Astrocyte of the cerebellum (primary cell): ENCODE data around the gene CRKL.

Source experiments
- DNase-seq: peaks from one replicate; pipeline ENCODE4 v3.0.0-alpha.2; 2011; ENCODE audit warnings: low read depth
- H3K4me3 ChIP-seq: 2 replicates; pipeline ENCODE4 v1.5.1; 2011; ENCODE audit warnings: mild to moderate bottlenecking, low read depth, low read length, moderate library complexity
- in situ Hi-C: cut with HindIII; loops from 2 replicates; pipeline ENCODE4 v1.10.0; 2017; ENCODE audit warnings: low sequenced_read_pairs
- TF ChIP-seq, protein P1 (sequence below): IDR thresholded peaks from 2 replicates; pipeline ENCODE4 v1.5.1; 2012; ENCODE audit warnings: low read length, low read depth, moderate library complexity, mild to moderate bottlenecking; ENCODE audit errors: missing control alignments

The CRKL gene

DNA sequence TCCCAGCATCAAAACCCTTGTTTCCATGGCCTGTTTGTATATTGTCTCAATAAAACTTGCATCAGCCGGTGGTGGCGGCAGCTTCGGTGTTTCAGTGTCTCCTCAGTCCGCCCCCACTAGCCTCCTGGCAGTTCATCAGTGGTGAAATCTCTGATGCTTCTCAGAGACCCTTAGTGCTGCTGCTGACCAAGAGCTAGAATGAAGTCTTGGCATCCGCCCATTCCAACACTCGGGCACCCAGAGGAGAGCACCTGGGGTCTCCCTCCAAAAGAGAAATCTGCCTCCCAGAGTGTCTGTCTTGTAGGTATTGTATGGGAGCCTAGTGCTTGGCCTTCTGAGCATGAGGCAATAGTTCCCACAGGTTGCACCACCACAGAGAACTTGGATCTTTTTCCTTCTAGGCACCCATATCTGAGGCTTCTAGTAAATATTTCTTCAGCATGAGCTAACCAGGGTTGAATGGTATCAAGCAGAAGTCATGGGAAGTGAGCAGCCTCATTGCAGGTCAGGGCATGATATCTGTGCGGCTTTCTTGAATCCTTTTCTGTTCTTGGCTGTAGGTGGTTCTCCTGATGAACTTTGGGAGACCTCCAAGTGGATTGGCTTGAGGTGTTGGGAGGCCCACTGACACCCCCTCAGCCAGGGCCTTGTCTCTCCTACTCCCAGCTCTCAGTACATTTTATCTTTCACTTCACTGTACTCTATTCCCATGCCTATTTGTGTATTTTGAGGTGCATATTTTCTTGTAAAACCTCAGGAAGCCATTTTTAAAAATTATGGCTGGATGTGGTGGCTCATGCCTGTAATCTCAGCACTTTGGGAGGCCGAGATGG, 36.7 kb downstream of the CRKL start:
- TF ChIP-seq, protein P1, sequence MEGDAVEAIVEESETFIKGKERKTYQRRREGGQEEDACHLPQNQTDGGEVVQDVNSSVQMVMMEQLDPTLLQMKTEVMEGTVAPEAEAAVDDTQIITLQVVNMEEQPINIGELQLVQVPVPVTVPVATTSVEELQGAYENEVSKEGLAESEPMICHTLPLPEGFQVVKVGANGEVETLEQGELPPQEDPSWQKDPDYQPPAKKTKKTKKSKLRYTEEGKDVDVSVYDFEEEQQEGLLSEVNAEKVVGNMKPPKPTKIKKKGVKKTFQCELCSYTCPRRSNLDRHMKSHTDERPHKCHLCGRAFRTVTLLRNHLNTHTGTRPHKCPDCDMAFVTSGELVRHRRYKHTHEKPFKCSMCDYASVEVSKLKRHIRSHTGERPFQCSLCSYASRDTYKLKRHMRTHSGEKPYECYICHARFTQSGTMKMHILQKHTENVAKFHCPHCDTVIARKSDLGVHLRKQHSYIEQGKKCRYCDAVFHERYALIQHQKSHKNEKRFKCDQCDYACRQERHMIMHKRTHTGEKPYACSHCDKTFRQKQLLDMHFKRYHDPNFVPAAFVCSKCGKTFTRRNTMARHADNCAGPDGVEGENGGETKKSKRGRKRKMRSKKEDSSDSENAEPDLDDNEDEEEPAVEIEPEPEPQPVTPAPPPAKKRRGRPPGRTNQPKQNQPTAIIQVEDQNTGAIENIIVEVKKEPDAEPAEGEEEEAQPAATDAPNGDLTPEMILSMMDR, result no peak
- in situ Hi-C loops, result no loop called here
- no peak overlapping the region for H3K4me3 ChIP-seq
- DNase-seq, result no peak

DNA sequence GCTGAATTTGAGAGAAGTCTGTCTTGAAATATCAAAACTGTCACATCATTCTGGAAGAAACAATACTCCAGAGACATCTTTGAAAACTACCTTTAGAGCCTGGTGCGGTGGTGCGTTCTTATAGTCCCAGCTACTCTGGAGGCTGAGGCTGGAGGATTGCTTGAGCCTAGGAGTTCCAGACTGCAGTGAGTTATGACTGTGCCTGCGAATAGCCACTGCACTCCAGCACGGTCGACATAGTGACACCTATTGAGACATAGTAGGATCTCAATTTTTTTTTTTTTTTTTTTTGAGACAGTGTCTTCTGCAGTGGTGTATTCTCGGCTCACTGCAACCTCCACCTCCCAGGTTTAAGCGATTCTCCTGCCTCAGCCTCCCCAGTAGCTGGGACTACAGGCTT, 38.3 kb downstream of the CRKL start:
- TF ChIP-seq, protein P1, result no peak
- in situ Hi-C loops, result no loop called here
- no peak for DNase-seq
- no peak overlapping the region for H3K4me3 ChIP-seq

DNA sequence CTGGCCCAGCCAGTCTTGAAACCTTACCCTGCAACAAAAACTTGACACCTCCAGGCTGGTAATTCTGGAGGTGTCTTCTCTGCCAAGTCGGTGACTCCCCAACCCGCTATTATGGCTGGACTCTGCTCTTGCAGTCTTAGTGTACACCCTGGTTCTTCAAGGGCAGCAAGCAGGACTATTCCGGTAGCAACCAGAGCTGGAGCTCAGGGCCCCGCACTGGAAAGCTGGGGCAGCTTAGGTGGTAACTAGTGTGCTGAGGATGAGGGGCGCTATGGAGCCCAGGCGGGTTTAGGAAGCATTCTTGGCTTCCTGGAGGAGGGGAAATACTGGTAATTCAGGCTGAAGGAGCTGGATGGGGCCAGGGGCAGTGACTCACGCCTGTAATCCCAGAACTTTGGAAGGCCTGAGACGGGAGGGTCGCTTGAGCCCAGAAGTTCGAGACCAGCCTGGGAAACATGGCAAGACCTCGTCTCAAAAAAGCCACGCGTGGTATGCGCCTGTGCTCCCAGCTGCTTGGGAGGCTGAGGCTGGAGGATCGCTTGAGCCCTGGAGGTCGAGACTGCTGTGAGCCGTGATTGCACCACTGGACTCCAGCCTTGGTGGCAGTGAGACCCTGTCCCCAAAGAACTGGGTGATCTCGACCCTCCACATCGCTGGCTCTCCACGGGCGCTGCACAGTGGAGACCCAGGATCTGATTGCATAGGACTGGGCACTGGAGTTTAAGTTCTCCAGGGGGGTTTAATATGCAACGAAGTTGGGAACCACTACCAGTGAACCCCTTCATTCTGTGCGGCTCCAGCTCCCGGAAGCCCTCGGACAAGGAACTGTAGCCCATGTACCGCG, 39.3 kb downstream of the CRKL start:
- H3K4me3 ChIP-seq, result peak overlapping the region; percentile 57
- TF ChIP-seq, protein P1, result no peak
- in situ Hi-C loops, result no loop called here
- no peak for DNase-seq

DNA sequence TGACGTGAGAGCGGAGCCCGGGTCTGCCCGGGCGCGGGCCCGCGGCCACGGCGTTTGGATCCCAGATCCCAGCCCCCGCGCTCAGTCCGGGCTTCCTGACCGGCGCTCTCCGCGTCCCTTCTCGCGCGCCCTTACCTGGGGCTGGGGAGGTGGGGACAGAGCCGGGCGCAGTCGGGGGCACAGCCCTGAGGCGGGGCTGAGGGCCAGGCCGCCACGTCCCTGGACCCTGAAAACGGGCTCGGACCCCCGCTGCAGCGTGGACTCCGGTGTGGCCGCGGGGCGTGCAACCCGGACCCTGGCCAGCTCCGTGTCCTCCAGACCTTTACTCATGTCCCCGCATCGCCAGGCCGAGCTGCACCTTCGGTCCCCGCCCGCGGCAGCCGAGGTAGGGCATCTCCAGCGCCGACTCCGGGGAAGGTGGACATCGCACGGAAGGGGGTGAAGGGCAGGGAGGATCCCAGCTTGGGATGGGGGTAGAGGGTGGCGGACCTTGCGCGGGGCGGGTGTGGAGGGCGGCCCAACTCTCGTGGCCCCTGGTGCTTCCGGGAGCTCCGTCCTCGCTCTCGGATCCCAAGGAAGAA, 40.0 kb downstream of the CRKL start:
- H3K4me3 ChIP-seq, result peak overlapping the region; percentile 57
- in situ Hi-C loops, result no loop called here
- TF ChIP-seq, protein P1, result no peak
- DNase-seq, result no peak

DNA sequence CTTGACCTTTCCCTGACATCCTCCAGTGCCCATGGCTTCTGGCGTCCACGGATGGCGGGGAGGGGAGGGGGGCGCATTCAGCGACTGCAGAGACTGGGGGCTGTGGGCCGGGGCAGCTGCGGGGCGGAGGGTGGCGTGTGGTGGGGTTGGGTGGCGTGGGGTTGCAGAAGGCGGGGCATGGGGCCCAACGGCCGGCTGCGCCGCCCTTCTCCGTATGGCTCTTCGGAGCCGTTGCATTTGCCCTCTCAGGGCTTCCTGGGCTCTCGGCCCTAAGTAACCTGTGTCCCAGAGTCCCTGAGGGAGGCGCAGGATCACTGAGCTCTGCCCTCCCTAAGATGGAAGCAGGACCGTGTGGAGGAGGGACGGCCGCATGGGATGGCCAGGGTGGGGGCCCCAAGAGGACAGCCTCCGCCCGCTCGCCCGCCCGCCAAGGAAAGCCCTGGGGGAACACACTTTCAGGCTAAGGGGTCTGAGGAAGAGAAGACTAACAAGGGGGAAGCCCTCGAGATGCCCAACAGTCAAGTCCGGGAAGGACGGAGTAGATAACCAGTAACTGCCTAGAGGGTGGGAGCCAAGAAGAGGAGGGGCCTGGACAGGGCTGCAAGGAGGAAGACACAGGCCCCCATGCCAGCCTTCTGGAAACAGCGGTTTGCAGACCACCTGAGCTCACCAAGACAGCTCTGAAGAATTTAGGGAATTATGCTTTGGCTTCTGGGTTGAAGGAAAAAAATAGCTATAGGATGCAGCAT, 40.6 kb downstream of the CRKL start:
- in situ Hi-C loops, result no loop called here
- peak overlapping the region; percentile 57 for H3K4me3 ChIP-seq
- TF ChIP-seq, protein P1, result no peak
- no peak for DNase-seq
